Progenitor cell of endocrine pancreas (in vitro differentiated cells): ENCODE data around the gene NDUFB6. TPM values are rescaled to one million over a fixed set of nuclear protein-coding genes. Genes with fewer than 3 reads are reported as not detected.

Source experiments
- DNase-seq: peaks from one replicate; pipeline ENCODE4 v3.0.0; 2021; ENCODE audit warnings: low spot score; ENCODE audit not compliant: unreplicated experiment
- H3K27ac Mint-ChIP-seq: 2 replicates; pipeline ENCODE4 v1.8.0; 2021; ENCODE audit warnings: mild to moderate bottlenecking, moderate library complexity, mixed read lengths
- H3K27me3 Mint-ChIP-seq: 2 replicates; pipeline ENCODE4 v1.8.0; 2021; ENCODE audit warnings: mixed read lengths
- H3K36me3 Mint-ChIP-seq: 2 replicates; pipeline ENCODE4 v1.8.0; 2022; ENCODE audit warnings: mixed read lengths; ENCODE audit not compliant: insufficient read depth
- H3K4me1 Mint-ChIP-seq: 2 replicates; pipeline ENCODE4 v1.8.0; 2021; ENCODE audit warnings: low read depth, mixed read lengths
- H3K4me3 Mint-ChIP-seq: 2 replicates; pipeline ENCODE4 v1.8.0; 2021; ENCODE audit warnings: low read depth, mild to moderate bottlenecking, moderate library complexity, mixed read lengths
- H3K9me3 Mint-ChIP-seq: 2 replicates; pipeline ENCODE4 v1.8.0; 2021; ENCODE audit warnings: low read depth, mixed read lengths
- total RNA-seq: library from RNA; stranded (reverse); gene quantifications from 2 replicates; pipeline ENCODE4 v1.2.1, GENCODE V29; 2021
- TF ChIP-seq, protein P1 (sequence below): fragments of 200-600 bp; sonication (generic); IDR thresholded peaks from one replicate; pipeline ENCODE4 v1.5.0; 2021; ENCODE audit warnings: antibody characterized with exemption, mild to moderate bottlenecking; ENCODE audit not compliant: unreplicated experiment

The NDUFB6 gene
- total RNA-seq, 1 donor from 2014 or later = 39.8 TPM

GRCh38 chr9:32578976-32579375 is 6.0 kb upstream of the NDUFB6 start:
- no peaks in the 10 kb centered on the region for H3K9me3 Mint-ChIP-seq
- H3K36me3 Mint-ChIP-seq = no peaks in the 10 kb centered on the region
- no peak overlapping the region for H3K4me3 Mint-ChIP-seq
- TF ChIP-seq, protein P1, sequence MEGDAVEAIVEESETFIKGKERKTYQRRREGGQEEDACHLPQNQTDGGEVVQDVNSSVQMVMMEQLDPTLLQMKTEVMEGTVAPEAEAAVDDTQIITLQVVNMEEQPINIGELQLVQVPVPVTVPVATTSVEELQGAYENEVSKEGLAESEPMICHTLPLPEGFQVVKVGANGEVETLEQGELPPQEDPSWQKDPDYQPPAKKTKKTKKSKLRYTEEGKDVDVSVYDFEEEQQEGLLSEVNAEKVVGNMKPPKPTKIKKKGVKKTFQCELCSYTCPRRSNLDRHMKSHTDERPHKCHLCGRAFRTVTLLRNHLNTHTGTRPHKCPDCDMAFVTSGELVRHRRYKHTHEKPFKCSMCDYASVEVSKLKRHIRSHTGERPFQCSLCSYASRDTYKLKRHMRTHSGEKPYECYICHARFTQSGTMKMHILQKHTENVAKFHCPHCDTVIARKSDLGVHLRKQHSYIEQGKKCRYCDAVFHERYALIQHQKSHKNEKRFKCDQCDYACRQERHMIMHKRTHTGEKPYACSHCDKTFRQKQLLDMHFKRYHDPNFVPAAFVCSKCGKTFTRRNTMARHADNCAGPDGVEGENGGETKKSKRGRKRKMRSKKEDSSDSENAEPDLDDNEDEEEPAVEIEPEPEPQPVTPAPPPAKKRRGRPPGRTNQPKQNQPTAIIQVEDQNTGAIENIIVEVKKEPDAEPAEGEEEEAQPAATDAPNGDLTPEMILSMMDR = no peak
- H3K27me3 Mint-ChIP-seq = peaks cover 14% of the 10 kb centered on the region
- DNase-seq = no peak
- H3K27ac Mint-ChIP-seq = no peak overlapping the region
- peaks cover 7% of the 10 kb centered on the region for H3K4me1 Mint-ChIP-seq

GRCh38 chr9:32577316-32577715 is 4.4 kb upstream of the NDUFB6 start:
- peaks cover 14% of the 10 kb centered on the region for H3K27me3 Mint-ChIP-seq
- H3K36me3 Mint-ChIP-seq = no peaks in the 10 kb centered on the region
- peaks cover 10% of the 10 kb centered on the region for H3K4me1 Mint-ChIP-seq
- no peak for DNase-seq
- TF ChIP-seq, protein P1 = no peak
- H3K27ac Mint-ChIP-seq = no peak overlapping the region
- H3K9me3 Mint-ChIP-seq = no peaks in the 10 kb centered on the region
- H3K4me3 Mint-ChIP-seq = no peak overlapping the region

DNA sequence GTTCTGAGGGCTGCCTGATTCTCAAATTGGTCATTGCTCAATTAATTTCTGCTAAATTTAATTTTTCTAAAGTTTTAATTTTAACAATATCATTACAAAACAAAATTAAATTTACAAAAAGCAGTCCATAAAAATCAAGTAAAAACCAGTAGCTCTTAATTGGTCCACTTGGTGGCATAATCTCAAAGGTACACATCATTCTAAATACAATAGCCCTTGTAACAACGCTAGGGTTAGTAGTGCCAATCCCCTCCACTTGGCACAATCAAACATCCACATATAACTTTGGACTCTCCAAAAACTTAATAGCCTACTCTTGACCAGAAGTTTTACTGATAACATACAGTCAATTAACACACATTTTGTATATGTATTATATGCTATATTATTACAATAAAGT is 1.9 kb upstream of the NDUFB6 start:
- Mint-ChIP-seq H3K9me3 (no peaks in the 10 kb centered on the region), H3K4me1 (peaks cover 11% of the 10 kb centered on the region), H3K36me3 (peaks cover 1% of the 10 kb centered on the region), H3K4me3 (no peak overlapping the region), H3K27me3 (peaks cover 11% of the 10 kb centered on the region), H3K27ac (no peak overlapping the region)
- TF ChIP-seq, protein P1 = no peak
- DNase-seq = no peak

DNA sequence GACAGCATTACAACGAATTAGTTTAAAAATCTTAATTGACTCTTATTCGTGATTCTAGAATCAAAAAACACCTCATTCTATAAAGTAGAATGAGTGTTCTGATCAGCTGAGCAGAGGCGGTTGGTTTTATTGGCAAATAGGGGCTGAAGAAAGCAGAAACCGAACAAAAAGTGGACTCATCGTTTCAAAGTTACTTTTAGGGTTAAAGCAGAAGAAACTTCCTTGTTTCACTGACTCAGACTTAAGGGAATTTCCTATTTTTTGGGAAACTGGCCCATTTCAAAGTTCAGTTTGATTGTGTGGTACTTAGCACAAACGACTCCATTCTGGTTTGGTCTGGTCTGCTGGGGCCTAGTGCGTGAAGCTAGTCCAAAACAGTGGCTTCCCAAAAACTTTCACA is 862 bp upstream of the NDUFB6 start:
- Mint-ChIP-seq H3K4me1 (peaks cover 11% of the 10 kb centered on the region), H3K9me3 (no peaks in the 10 kb centered on the region), H3K27me3 (peaks cover 7% of the 10 kb centered on the region), H3K27ac (peak overlapping the region; percentile 99), H3K36me3 (peaks cover 1% of the 10 kb centered on the region), H3K4me3 (peak overlapping the region; percentile 97)
- no peak for DNase-seq
- TF ChIP-seq, protein P1 = no peak

DNA sequence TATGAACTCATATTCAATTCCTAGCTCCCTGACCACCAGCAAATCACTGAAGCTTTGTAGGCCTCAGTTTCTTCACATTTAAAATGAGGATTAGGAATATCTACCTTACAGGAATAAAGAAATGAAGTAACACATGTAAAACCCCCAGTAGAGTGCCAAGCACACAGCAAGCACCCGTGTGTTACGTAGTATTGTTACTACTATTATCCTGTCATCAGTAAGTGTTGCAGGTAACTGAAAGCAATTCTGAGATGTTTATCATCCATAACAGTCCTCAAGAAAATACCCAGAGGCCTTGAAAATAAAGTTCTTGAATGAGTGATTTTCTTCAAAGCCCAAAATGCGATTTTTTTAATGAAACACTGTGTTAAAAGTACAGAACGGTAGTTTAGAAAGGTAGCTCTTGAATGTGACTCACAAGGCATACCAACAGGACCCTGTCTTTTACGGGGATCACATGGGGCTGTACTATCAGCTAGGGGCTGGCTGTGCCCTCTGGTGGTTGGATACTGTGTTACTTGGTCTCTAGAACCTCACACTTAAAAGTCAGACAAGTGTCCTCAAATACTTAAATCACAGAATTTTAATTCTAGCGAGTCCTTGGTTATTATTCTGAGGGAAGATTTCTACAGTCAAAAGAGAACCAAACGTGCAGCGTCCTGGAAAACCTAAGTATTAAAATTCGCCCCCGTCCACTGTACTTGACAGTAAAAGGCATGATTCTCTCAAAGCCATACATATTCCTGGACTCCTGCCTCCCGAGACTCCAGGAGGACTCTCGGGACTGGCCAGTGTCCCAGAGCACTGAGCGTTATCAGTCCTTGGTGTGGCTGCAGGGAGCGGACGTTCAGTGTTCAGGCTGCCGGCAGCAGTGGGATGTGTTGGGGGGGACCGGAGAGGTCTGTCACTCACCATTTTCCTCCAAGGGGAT is 725 bp downstream of the NDUFB6 start:
- TF ChIP-seq, protein P1 = peak; percentile 82
- Mint-ChIP-seq H3K4me1 (peaks cover 11% of the 10 kb centered on the region), H3K36me3 (peaks cover 7% of the 10 kb centered on the region), H3K9me3 (no peaks in the 10 kb centered on the region), H3K4me3 (peak overlapping the region; percentile 97), H3K27ac (peak overlapping the region; percentile 99), H3K27me3 (peaks cover 5% of the 10 kb centered on the region)
- peak; percentile 35 for DNase-seq
